Left forelimb (tissue), 1 donor: ENCODE results near the gene PIK3C2G.

Experiments used
- DNase-seq: peaks from one replicate; pipeline ENCODE4 v3.0.0-alpha.2; 2018; ENCODE audit warnings: low spot score

The PIK3C2G gene

GRCh38 chr12:18345021-18345735 lies 83.9 kb downstream of the PIK3C2G start:
- DNase-seq: no peak

- no peak for DNase-seq
Observed at GRCh38 chr12:18352312-18352711, 91.0 kb downstream of the PIK3C2G start.

GRCh38 chr12:18355429-18355828 lies 94.1 kb downstream of the PIK3C2G start:
- no peak for DNase-seq

GRCh38 chr12:18358077-18358476 lies 96.8 kb downstream of the PIK3C2G start:
- DNase-seq: no peak

GRCh38 chr12:18358930-18359329 lies 97.6 kb downstream of the PIK3C2G start:
- DNase-seq: no peak

GRCh38 chr12:18361433-18361832 lies 100.1 kb downstream of the PIK3C2G start:
- no peak for DNase-seq

- DNase-seq: no peak
Observed at GRCh38 chr12:18363321-18363720, 102.0 kb downstream of the PIK3C2G start.

GRCh38 chr12:18368594-18368993 lies 107.3 kb downstream of the PIK3C2G start:
- DNase-seq: no peak

- no peak for DNase-seq
Observed at GRCh38 chr12:18373181-18373580, 111.9 kb downstream of the PIK3C2G start.

GRCh38 chr12:18375131-18375530 lies 113.8 kb downstream of the PIK3C2G start:
- DNase-seq: no peak

- no peak for DNase-seq
Observed at GRCh38 chr12:18375583-18375982, 114.3 kb downstream of the PIK3C2G start.

GRCh38 chr12:18382236-18382885 lies 121.0 kb downstream of the PIK3C2G start:
- no peak for DNase-seq

GRCh38 chr12:18383203-18383602 lies 121.9 kb downstream of the PIK3C2G start:
- no peak for DNase-seq

GRCh38 chr12:18387706-18388105 lies 126.4 kb downstream of the PIK3C2G start:
- DNase-seq: no peak

- DNase-seq: no peak
Observed at GRCh38 chr12:18389820-18390219, 128.5 kb downstream of the PIK3C2G start.

- no peak for DNase-seq
Observed at GRCh38 chr12:18391151-18391550, 129.8 kb downstream of the PIK3C2G start.

GRCh38 chr12:18394742-18395141 lies 133.4 kb downstream of the PIK3C2G start:
- no peak for DNase-seq

GRCh38 chr12:18400186-18400585 lies 138.9 kb downstream of the PIK3C2G start:
- no peak for DNase-seq

- DNase-seq: no peak
Observed at GRCh38 chr12:18402872-18403611, 141.7 kb downstream of the PIK3C2G start.

- no peak for DNase-seq
Observed at GRCh38 chr12:18411453-18411852, 150.1 kb downstream of the PIK3C2G start.

- DNase-seq: no peak
Observed at GRCh38 chr12:18414671-18415070, 153.4 kb downstream of the PIK3C2G start.

GRCh38 chr12:18415227-18415626 lies 153.9 kb downstream of the PIK3C2G start:
- no peak for DNase-seq

GRCh38 chr12:18416412-18416811 lies 155.1 kb downstream of the PIK3C2G start:
- no peak for DNase-seq
